BLaER1 treated with 17β-estradiol and CSF1 and Interleukin-3, amounts not matched to agents 10 nM and 100 nM (cell line): Measurements from ENCODE around the gene HEPACAM.
A peak's percentile ranks its signal among the peaks of the same experiment; 100 is the strongest.

ENCODE experiments used
- H3K27ac ChIP-seq, 11 experiments: shearing (Covaris generic); formaldehyde crosslinking; 2 replicates each; pipeline ENCODE4 v1.8.1; 2022
- H3K27me3 ChIP-seq, 11 experiments: shearing (Covaris generic); formaldehyde crosslinking; 2 replicates each; pipeline ENCODE4 v1.8.1; 2022
- H3K36me3 ChIP-seq, 11 experiments: shearing (Covaris generic); formaldehyde crosslinking; 2 replicates each; pipeline ENCODE4 v1.8.1; 2022
- H3K4me1 ChIP-seq, 10 experiments: shearing (Covaris generic); formaldehyde crosslinking; 2 replicates each; pipeline ENCODE4 v1.8.1; 2022
- H3K4me2 ChIP-seq, 11 experiments: shearing (Covaris generic); formaldehyde crosslinking; 2 replicates each; pipeline ENCODE4 v1.8.1; 2022
- H3K4me3 ChIP-seq, 10 experiments: shearing (Covaris generic); formaldehyde crosslinking; 2 replicates each; pipeline ENCODE4 v1.8.1; 2022
- H3K9ac ChIP-seq, 11 experiments: shearing (Covaris generic); formaldehyde crosslinking; 2 replicates each; pipeline ENCODE4 v1.8.1; 2022
- H3K9me3 ChIP-seq, 11 experiments: shearing (Covaris generic); formaldehyde crosslinking; replicated peaks in 1 of 11; 2 replicates each; pipeline ENCODE4 v1.8.1; 2022
- H4K20me1 ChIP-seq, 11 experiments: shearing (Covaris generic); formaldehyde crosslinking; 2 replicates each; pipeline ENCODE4 v1.8.1; 2022
- Cebpa-rat ChIP-seq, 11 experiments: shearing (Covaris generic); IDR thresholded peaks; 2 replicates each; pipeline ENCODE4 v1.8.1; 2022

The HEPACAM gene

GRCh38 chr11:124872741-124873140 lies 63.1 kb downstream of the HEPACAM start:
- TF ChIP-seq Cebpa-rat (IDR thresholded peaks at IDR 0.05), result no peak
- H3K27me3 ChIP-seq, result peaks cover 38 to 59% (median 50%) of the 10 kb centered on the region in 11 experiments
- H3K4me1 ChIP-seq, result peaks cover 11 to 20% (median 17%) of the 10 kb centered on the region in 10 experiments; a peak in 19 of 20 replicates
- H3K9ac ChIP-seq, result no peak overlapping the region
- H3K27ac ChIP-seq, result no peak overlapping the region
- H3K9me3 ChIP-seq, result peaks cover 0 to 6% (median 0%) of the 10 kb centered on the region in 11 experiments; a peak in 1 of 22 replicates
- no peak overlapping the region for H3K4me3 ChIP-seq
- no peaks in the 10 kb centered on the region for H3K36me3 ChIP-seq
- peaks cover 0 to 8% (median 0%) of the 10 kb centered on the region in 11 experiments; a peak in 4 of 22 replicates for H4K20me1 ChIP-seq
- H3K4me2 ChIP-seq, result peak overlapping the region in 3 of 11 experiments; percentile 15 to 37 (median 26); a peak in 4 of 22 replicates

GRCh38 chr11:124872280-124872679 lies 63.6 kb downstream of the HEPACAM start:
- Histone ChIP-seq H3K27me3 (peaks cover 42 to 64% (median 54%) of the 10 kb centered on the region in 11 experiments), H3K9me3 (peaks cover 0 to 6% (median 0%) of the 10 kb centered on the region in 11 experiments; a peak in 1 of 22 replicates), H3K4me1 (peaks cover 6 to 15% (median 13%) of the 10 kb centered on the region in 10 experiments; a peak in 19 of 20 replicates), H3K4me2 (peak overlapping the region in 2 of 11 experiments; percentile 26 to 37; a peak in 2 of 22 replicates), H3K4me3 (no peak overlapping the region), H3K27ac (no peak overlapping the region), H4K20me1 (peaks cover 0 to 8% (median 0%) of the 10 kb centered on the region in 11 experiments; a peak in 5 of 22 replicates), H3K36me3 (no peaks in the 10 kb centered on the region), H3K9ac (no peak overlapping the region)
- TF ChIP-seq Cebpa-rat (IDR thresholded peaks at IDR 0.05), result no peak

GRCh38 chr11:124870430-124870829 lies 65.4 kb downstream of the HEPACAM start:
- TF ChIP-seq Cebpa-rat (IDR thresholded peaks at IDR 0.05), result no peak
- Histone ChIP-seq H3K4me3 (no peak overlapping the region), H3K27me3 (peaks cover 55 to 78% (median 69%) of the 10 kb centered on the region in 11 experiments), H3K27ac (no peak overlapping the region), H3K9me3 (peaks cover 0 to 20% (median 11%) of the 10 kb centered on the region in 11 experiments; a peak in 17 of 22 replicates), H3K4me1 (peaks cover 0 to 12% (median under 1%) of the 10 kb centered on the region in 10 experiments; a peak in 8 of 20 replicates), H4K20me1 (peaks cover 0 to 23% (median 5%) of the 10 kb centered on the region in 11 experiments; a peak in 9 of 22 replicates), H3K36me3 (no peaks in the 10 kb centered on the region), H3K4me2 (no peak overlapping the region), H3K9ac (no peak overlapping the region)

- H3K27ac ChIP-seq, result no peak overlapping the region
- peaks cover 59 to 83% (median 74%) of the 10 kb centered on the region in 11 experiments for H3K27me3 ChIP-seq
- H3K4me1 ChIP-seq, result peaks cover 0 to 12% (median 0%) of the 10 kb centered on the region in 10 experiments; a peak in 1 of 20 replicates
- peaks cover 0 to 28% (median 9%) of the 10 kb centered on the region in 11 experiments; a peak in 9 of 22 replicates for H4K20me1 ChIP-seq
- H3K36me3 ChIP-seq, result no peaks in the 10 kb centered on the region
- no peak overlapping the region for H3K4me3 ChIP-seq
- TF ChIP-seq Cebpa-rat (IDR thresholded peaks at IDR 0.05), result no peak
- peaks cover 0 to 25% (median 11%) of the 10 kb centered on the region in 11 experiments; a peak in 17 of 22 replicates for H3K9me3 ChIP-seq
- no peak overlapping the region for H3K4me2 ChIP-seq
- H3K9ac ChIP-seq, result no peak overlapping the region
These were observed 65.9 kb downstream of the HEPACAM start for GRCh38 chr11:124869856-124870387.

- Histone ChIP-seq H4K20me1 (peaks cover 0 to 34% (median 9%) of the 10 kb centered on the region in 11 experiments; a peak in 9 of 22 replicates), H3K27me3 (peaks cover 65 to 89% (median 80%) of the 10 kb centered on the region in 11 experiments)
- no peak for TF ChIP-seq Cebpa-rat (IDR thresholded peaks at IDR 0.05)
These were observed 66.5 kb downstream of the HEPACAM start for GRCh38 chr11:124869331-124869730.

More at GRCh38 chr11:124869331-124869730, 66.5 kb downstream of the HEPACAM start:
- H3K4me2 ChIP-seq, result no peak overlapping the region
- H3K36me3 ChIP-seq, result no peaks in the 10 kb centered on the region
- no peak overlapping the region for H3K27ac ChIP-seq
- H3K9me3 ChIP-seq, result peaks cover 0 to 28% (median 13%) of the 10 kb centered on the region in 11 experiments; a peak in 17 of 22 replicates
- H3K4me3 ChIP-seq, result no peak overlapping the region
- no peak overlapping the region for H3K9ac ChIP-seq
- peaks cover 0 to 12% (median 0%) of the 10 kb centered on the region in 10 experiments; a peak in 1 of 20 replicates for H3K4me1 ChIP-seq
